GM19452 (cell line): Measurements from ENCODE around the gene PCDHGB4.
"Not testable (repeated sequence)": the region's sequence is repeated elsewhere in the genome, so short reads cannot be mapped to it uniquely, and the experiment has no call there.

ENCODE experiments used
- ATAC-seq: cut with Tn5 transposase; IDR thresholded peaks from one replicate; pipeline ENCODE4 v1.9.1; 2021; ENCODE audit not compliant: unreplicated experiment

Gene PCDHGB4

GRCh38 chr5:141397756-141398551 is 10.5 kb downstream of the PCDHGB4 start, which contains the start of gene PCDHGB5:
TSS of gene PCDHGB5 (plus strand) at chr5:141397947. CDS start at chr5:141398128, 181 bp downstream.
- ATAC-seq: peak; percentile 83

GRCh38 chr5:141398608-141399007 is 11.1 kb downstream of the PCDHGB4 start:
- ATAC-seq: no peak

GRCh38 chr5:141399555-141400258 is 12.2 kb downstream of the PCDHGB4 start:
- no peak for ATAC-seq

GRCh38 chr5:141402553-141403243 is 15.2 kb downstream of the PCDHGB4 start, which contains the start of gene PCDHGA9:
TSS of gene PCDHGA9 (plus strand) at chr5:141402778. CDS start at chr5:141402953, 175 bp downstream.
- ATAC-seq: no peak

- no peak for ATAC-seq
Observed at GRCh38 chr5:141403387-141403786, 15.9 kb downstream of the PCDHGB4 start.

- peak; percentile 86 for ATAC-seq
Observed at GRCh38 chr5:141407790-141408505, 20.4 kb downstream of the PCDHGB4 start, which contains the start of gene PCDHGB6. TSS of gene PCDHGB6 (plus strand) at chr5:141408021. CDS start at chr5:141408203, 182 bp downstream.

- ATAC-seq: no peak
Observed at GRCh38 chr5:141409598-141410306, 22.3 kb downstream of the PCDHGB4 start.

- no peak for ATAC-seq
Observed at GRCh38 chr5:141411575-141411974, 24.1 kb downstream of the PCDHGB4 start.

- peak; percentile 54 for ATAC-seq
Observed at GRCh38 chr5:141412854-141413539, 25.5 kb downstream of the PCDHGB4 start, which contains the start of gene PCDHGA10. TSS of gene PCDHGA10 (plus strand) at chr5:141412987. CDS start at chr5:141413176, 189 bp downstream.

GRCh38 chr5:141413540-141414069 is 26.1 kb downstream of the PCDHGB4 start:
- ATAC-seq: no peak

GRCh38 chr5:141414548-141415274 is 27.2 kb downstream of the PCDHGB4 start:
- ATAC-seq: not testable (repeated sequence)

- ATAC-seq: not testable (repeated sequence)
Observed at GRCh38 chr5:141415275-141415618, 27.7 kb downstream of the PCDHGB4 start.

- peak; percentile 82 for ATAC-seq
Observed at GRCh38 chr5:141417494-141418172, 30.1 kb downstream of the PCDHGB4 start, which contains the start of gene PCDHGB7. TSS of gene PCDHGB7 (plus strand) at chr5:141417677. CDS start at chr5:141417860, 183 bp downstream.

- ATAC-seq: no peak
Observed at GRCh38 chr5:141419074-141419880, 31.8 kb downstream of the PCDHGB4 start.

GRCh38 chr5:141420855-141421488 is 33.5 kb downstream of the PCDHGB4 start, which contains the start of gene PCDHGA11:
TSS of gene PCDHGA11 (plus strand) at chr5:141421051. CDS start at chr5:141421228, 177 bp downstream.
- ATAC-seq: peak; percentile 41

- ATAC-seq: no peak
Observed at GRCh38 chr5:141421489-141421855, 34.0 kb downstream of the PCDHGB4 start.
